GM12891 (cell line): ENCODE results near the gene LRRC27.

Experiments used
- POLR2A ChIP-seq: IDR thresholded peaks from 2 replicates; pipeline ENCODE4 v1.6.1; 2011; ENCODE audit warnings: low read depth, low read length, control low read depth
- POLR2AphosphoS5 ChIP-seq: IDR thresholded peaks from 2 replicates; pipeline ENCODE4 v1.6.1; 2011; ENCODE audit warnings: low read depth, low read length, control low read depth
- POU2F2 ChIP-seq: IDR thresholded peaks from 2 replicates; pipeline ENCODE4 v1.6.1; 2011; ENCODE audit warnings: low read depth, mild to moderate bottlenecking, control low read depth, low read length, moderate library complexity
- SPI1 ChIP-seq: IDR thresholded peaks from 2 replicates; pipeline ENCODE4 v1.6.1; 2011; ENCODE audit warnings: low read depth, low read length, control low read depth
- TAF1 ChIP-seq: IDR thresholded peaks from 2 replicates; pipeline ENCODE4 v1.6.1; 2011; ENCODE audit warnings: low read depth, low read length, control low read depth

DNA sequence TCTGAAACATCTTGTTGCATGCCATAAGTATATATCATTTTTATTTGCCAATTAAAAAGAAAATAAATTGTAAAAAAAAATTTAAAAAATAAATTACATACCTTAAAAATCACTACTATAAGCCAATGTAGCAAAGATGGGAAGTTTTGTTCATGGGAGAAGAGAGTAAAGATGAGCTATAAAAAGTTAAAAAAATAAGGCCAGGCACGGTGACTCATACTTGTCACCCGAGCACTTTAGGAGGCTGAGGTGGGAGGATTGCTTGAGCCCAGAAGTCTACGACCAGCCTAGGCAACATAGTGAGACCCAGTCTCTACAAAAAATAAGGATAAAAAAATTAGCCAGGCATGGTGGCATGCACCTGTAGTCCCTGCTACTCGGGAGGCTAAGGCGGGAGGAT is 15.9 kb upstream of the LRRC27 start:
- TF ChIP-seq POLR2AphosphoS5 (no peak), POLR2A (no peak), SPI1 (no peak), TAF1 (no peak), POU2F2 (no peak)
